Calu3 (cell line): ENCODE results near the gene CD28. TPM values are rescaled to one million over a fixed set of nuclear protein-coding genes. Genes with fewer than 3 reads are reported as not detected.

Experiments
- BruUV-seq: library from RNA; stranded (reverse); fragments of 400-500 nt; replicated peaks from 2 replicates; lab custom pipeline; 2021; lab: Mats Ljungman, UMichigan
- CTCF ChIA-PET: fragments of 300-600 bp; sonication (Branson Sonifier 250); formaldehyde crosslinking; loops from one replicate; lab custom pipeline; 2022; ENCODE audit warnings: antibody characterized with exemption; lab: Charles Lee
- DNase-seq: peaks from one replicate; pipeline ENCODE4 v3.0.0; 2022
- H3K27ac Mint-ChIP-seq: one replicate; pipeline ENCODE4 v1.8.0; 2022; ENCODE audit warnings: mixed read lengths; ENCODE audit not compliant: unreplicated experiment
- H3K27me3 Mint-ChIP-seq: one replicate; pipeline ENCODE4 v1.8.0; 2022; ENCODE audit warnings: mixed read lengths; ENCODE audit not compliant: unreplicated experiment
- H3K36me3 Mint-ChIP-seq: one replicate; pipeline ENCODE4 v1.8.0; 2022; ENCODE audit warnings: mild to moderate bottlenecking, moderate library complexity, mixed read lengths; ENCODE audit not compliant: insufficient read depth, unreplicated experiment
- H3K4me1 Mint-ChIP-seq: one replicate; pipeline ENCODE4 v1.8.0; 2022; ENCODE audit warnings: mild to moderate bottlenecking, low read depth, mixed read lengths; ENCODE audit not compliant: unreplicated experiment
- H3K4me3 Mint-ChIP-seq: one replicate; pipeline ENCODE4 v1.8.0; 2022; ENCODE audit warnings: mild to moderate bottlenecking, low read depth, moderate library complexity, mixed read lengths; ENCODE audit not compliant: unreplicated experiment
- H3K9me3 Mint-ChIP-seq: one replicate; pipeline ENCODE4 v1.8.0; 2022; ENCODE audit warnings: low read depth, mixed read lengths; ENCODE audit not compliant: unreplicated experiment
- CTCF ChIP-seq: fragments of 200-600 bp; IDR thresholded peaks from one replicate; pipeline ENCODE4 v1.8.0; 2022; ENCODE audit warnings: antibody characterized with exemption; ENCODE audit not compliant: unreplicated experiment
- intact Hi-C: fragments of 100-400 bp; cut with micrococcal nuclease; formaldehyde crosslinking; loops from one replicate; pipeline ENCODE4 v1.10.0; 2022; ENCODE audit not compliant: unreplicated experiment
- total RNA-seq: library from RNA; stranded (reverse); gene quantifications from 2 replicates; pipeline ENCODE4 v1.2.3, GENCODE V29; 2022

CD28 gene
- total RNA-seq, 1 experiment from 2014 or later: not detected

- no peaks in the 10 kb centered on the region for H3K27me3 Mint-ChIP-seq
- no peak for DNase-seq
- H3K4me3 Mint-ChIP-seq: no peak overlapping the region
- CTCF ChIA-PET: interaction anchor here (0.6 kb wide), 1 partner anchor 25 kb away, joined by 4 read pairs; no protein-coding TSS in a partner anchor
- no peaks in the 10 kb centered on the region for H3K36me3 Mint-ChIP-seq
- no peak for TF ChIP-seq CTCF
- peaks cover 26% of the 10 kb centered on the region for H3K4me1 Mint-ChIP-seq
- no TSS peak for BruUV-seq
- intact Hi-C loops: no loop called here
- no peak overlapping the region for H3K27ac Mint-ChIP-seq
- H3K9me3 Mint-ChIP-seq: peaks cover 4% of the 10 kb centered on the region
These were observed 13.3 kb downstream of the CD28 start for GRCh38 chr2:203719456-203720410.

- BruUV-seq: no TSS peak
- peaks cover 26% of the 10 kb centered on the region for H3K4me1 Mint-ChIP-seq
- H3K36me3 Mint-ChIP-seq: no peaks in the 10 kb centered on the region
- H3K27me3 Mint-ChIP-seq: no peaks in the 10 kb centered on the region
- intact Hi-C loops: no loop called here
- CTCF ChIA-PET: interaction anchor here (1.0 kb wide), 1 partner anchor 91 kb away, joined by 3 read pairs; no protein-coding TSS in a partner anchor
- H3K27ac Mint-ChIP-seq: no peak overlapping the region
- no peak overlapping the region for H3K4me3 Mint-ChIP-seq
- peaks cover 4% of the 10 kb centered on the region for H3K9me3 Mint-ChIP-seq
- TF ChIP-seq CTCF: no peak
- no peak for DNase-seq
These were observed 14.7 kb downstream of the CD28 start for GRCh38 chr2:203720915-203721672.

- intact Hi-C loops: no loop called here
- peaks cover 26% of the 10 kb centered on the region for H3K4me1 Mint-ChIP-seq
- CTCF ChIA-PET: no interaction called here
- H3K9me3 Mint-ChIP-seq: peaks cover 4% of the 10 kb centered on the region
- no peak for DNase-seq
- H3K27me3 Mint-ChIP-seq: no peaks in the 10 kb centered on the region
- no TSS peak for BruUV-seq
- H3K4me3 Mint-ChIP-seq: no peak overlapping the region
- H3K27ac Mint-ChIP-seq: no peak overlapping the region
- H3K36me3 Mint-ChIP-seq: no peaks in the 10 kb centered on the region
- TF ChIP-seq CTCF: no peak
These were observed 15.4 kb downstream of the CD28 start for GRCh38 chr2:203721781-203722300.

GRCh38 chr2:203722411-203722810 is 16.0 kb downstream of the CD28 start:
- Mint-ChIP-seq H3K4me3 (no peak overlapping the region), H3K27ac (no peak overlapping the region), H3K9me3 (peaks cover 2% of the 10 kb centered on the region), H3K36me3 (no peaks in the 10 kb centered on the region), H3K4me1 (peaks cover 26% of the 10 kb centered on the region), H3K27me3 (no peaks in the 10 kb centered on the region)
- intact Hi-C loops: no loop called here
- BruUV-seq: no TSS peak
- CTCF ChIA-PET: no interaction called here
- no peak for DNase-seq
- no peak for TF ChIP-seq CTCF
